Suprapubic skin (tissue), 4 donors: ENCODE measurements around the gene MYRFL. TPM values are rescaled to one million over a fixed set of nuclear protein-coding genes. Genes with fewer than 3 reads are reported as not detected.

Experiments
- DNase-seq, 2 donors: peaks; one replicate each; pipeline ENCODE4 v3.0.0-alpha.2; 2019; ENCODE audit warnings: low spot score in 2 of 2
- H3K27ac ChIP-seq: fragments of 200-600 bp; sonication (generic); one replicate; pipeline ENCODE4 v1.5.1; 2019
- H3K27me3 ChIP-seq: fragments of 200-600 bp; sonication (generic); one replicate; pipeline ENCODE4 v1.5.1; 2019
- H3K36me3 ChIP-seq: fragments of 200-600 bp; sonication (generic); one replicate; pipeline ENCODE4 v1.5.1; 2019
- H3K4me1 ChIP-seq: fragments of 200-600 bp; sonication (generic); one replicate; pipeline ENCODE4 v1.5.1; 2019
- H3K4me3 ChIP-seq: fragments of 200-600 bp; sonication (generic); one replicate; pipeline ENCODE4 v1.5.1; 2019; ENCODE audit warnings: mild to moderate bottlenecking
- H3K9me3 ChIP-seq: fragments of 200-600 bp; sonication (generic); one replicate; pipeline ENCODE4 v1.5.1; 2019
- EP300 ChIP-seq: sonication (generic); formaldehyde crosslinking; IDR thresholded peaks from one replicate; pipeline ENCODE4 v1.6.1; 2017; ENCODE audit warnings: antibody characterized with exemption
- POLR2A ChIP-seq, 2 donors: fragments of 450-650 bp; IDR thresholded peaks; one replicate each; pipeline ENCODE4 v1.6.1; 2017; ENCODE audit warnings: antibody characterized with exemption in 2 of 2, mild to moderate bottlenecking in 2 of 2, moderate library complexity in 2 of 2
- POLR2AphosphoS5 ChIP-seq, 3 donors: sonication (generic); formaldehyde crosslinking; IDR thresholded peaks; one replicate each; pipeline ENCODE4 v1.6.1; 2017; ENCODE audit warnings: antibody characterized with exemption in 3 of 3
- WGBS: methylation state at CpG from one replicate; pipeline ENCODE4 v1.1.5; 2018; 5-methylcytosine and 5-hydroxymethylcytosine counted together
- total RNA-seq, 4 donors: library from RNA; depleted of rRNA; stranded (reverse); fragments of >200 nt; gene quantifications; one replicate each; pipeline ENCODE4 v1.1.0, GENCODE V29; 2016
- TF ChIP-seq, protein P1 (sequence below), 2 donors: fragments of 200-600 bp in 1 of 2; fragments of 450-650 bp in 1 of 2; sonication (generic) in 1 of 2; IDR thresholded peaks; one replicate each; pipeline ENCODE4 v1.5.1; 2016 to 2019; ENCODE audit warnings: antibody characterized with exemption in 2 of 2, mild to moderate bottlenecking in 1 of 2, moderate library complexity in 1 of 2

MYRFL gene
- total RNA-seq, 4 donors from 2014 or later, result 1.2 to 3.2 TPM; not detected in 2

DNA sequence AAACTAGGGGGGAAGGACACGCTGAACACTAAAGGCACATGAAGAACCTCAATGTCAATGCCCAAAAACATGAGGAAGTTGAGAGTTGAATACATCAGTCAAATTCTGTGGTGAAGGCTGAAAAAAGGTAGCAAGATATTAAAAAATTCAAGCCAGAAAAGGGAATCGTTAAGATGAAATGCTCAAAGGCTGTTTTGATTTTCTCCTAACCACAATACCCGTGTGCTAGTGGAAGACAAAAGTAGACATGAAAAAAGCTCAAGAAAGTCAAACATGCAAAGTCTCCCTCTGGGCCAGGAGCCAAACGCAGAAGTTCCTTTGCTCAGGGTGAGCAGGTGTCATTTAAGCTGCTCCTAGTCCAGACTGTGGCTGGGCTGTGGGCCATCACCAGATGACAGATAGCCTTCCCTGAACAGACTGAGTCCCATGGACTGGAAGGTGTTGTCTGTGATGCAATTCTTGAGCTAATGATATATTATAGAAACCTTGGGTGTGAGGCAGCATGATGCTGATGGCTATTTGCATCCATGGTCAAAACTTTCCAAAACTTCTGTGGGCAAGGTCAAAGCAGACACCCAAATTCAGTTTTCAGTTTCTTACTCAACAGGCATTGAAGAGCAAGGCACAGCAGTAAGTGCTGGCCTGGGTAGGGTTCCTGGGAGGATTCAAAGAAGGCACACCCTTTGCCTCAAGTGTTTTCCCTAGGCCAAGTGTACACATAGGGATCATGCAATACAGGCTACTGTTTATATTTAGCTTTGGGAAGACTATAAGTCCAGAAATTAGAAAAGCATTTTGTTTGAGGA is 81.6 kb downstream of the MYRFL start:
- Histone ChIP-seq H3K27ac (no peak overlapping the region), H3K27me3 (no peaks in the 10 kb centered on the region), H3K4me3 (no peak overlapping the region), H3K36me3 (no peaks in the 10 kb centered on the region), H3K9me3 (no peaks in the 10 kb centered on the region), H3K4me1 (peaks cover 5% of the 10 kb centered on the region)
- WGBS, result 70% methylated on average over 4 of the region's 4 CpGs
- TF ChIP-seq POLR2AphosphoS5 (IDR thresholded peaks at IDR 0.05) (no peak), POLR2A (IDR thresholded peaks at IDR 0.05) (no peak), EP300 (no peak)
- TF ChIP-seq, protein P1, sequence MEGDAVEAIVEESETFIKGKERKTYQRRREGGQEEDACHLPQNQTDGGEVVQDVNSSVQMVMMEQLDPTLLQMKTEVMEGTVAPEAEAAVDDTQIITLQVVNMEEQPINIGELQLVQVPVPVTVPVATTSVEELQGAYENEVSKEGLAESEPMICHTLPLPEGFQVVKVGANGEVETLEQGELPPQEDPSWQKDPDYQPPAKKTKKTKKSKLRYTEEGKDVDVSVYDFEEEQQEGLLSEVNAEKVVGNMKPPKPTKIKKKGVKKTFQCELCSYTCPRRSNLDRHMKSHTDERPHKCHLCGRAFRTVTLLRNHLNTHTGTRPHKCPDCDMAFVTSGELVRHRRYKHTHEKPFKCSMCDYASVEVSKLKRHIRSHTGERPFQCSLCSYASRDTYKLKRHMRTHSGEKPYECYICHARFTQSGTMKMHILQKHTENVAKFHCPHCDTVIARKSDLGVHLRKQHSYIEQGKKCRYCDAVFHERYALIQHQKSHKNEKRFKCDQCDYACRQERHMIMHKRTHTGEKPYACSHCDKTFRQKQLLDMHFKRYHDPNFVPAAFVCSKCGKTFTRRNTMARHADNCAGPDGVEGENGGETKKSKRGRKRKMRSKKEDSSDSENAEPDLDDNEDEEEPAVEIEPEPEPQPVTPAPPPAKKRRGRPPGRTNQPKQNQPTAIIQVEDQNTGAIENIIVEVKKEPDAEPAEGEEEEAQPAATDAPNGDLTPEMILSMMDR (IDR thresholded peaks at IDR 0.05), result no peak
- no peak for DNase-seq

DNA sequence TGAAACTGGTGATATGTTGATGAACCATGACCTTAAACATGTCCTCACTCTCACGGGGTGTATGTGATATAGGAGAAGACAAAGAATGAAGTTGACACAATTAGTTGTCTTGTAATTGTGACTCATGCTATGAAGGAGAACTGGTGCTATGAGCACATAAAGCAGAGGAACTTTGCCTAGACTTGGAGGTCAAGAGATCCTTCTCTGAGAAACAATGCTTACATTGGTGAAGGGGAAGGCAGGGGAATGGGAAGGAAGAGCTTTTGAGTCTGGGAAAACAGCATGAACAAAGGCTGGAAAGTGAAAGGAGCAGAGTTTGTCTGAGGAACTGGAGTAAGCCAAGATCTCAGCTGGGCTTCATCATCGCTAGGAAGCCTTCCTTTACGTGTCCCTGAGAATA is 83.2 kb downstream of the MYRFL start:
- TF ChIP-seq POLR2A (IDR thresholded peaks at IDR 0.05) (no peak), POLR2AphosphoS5 (IDR thresholded peaks at IDR 0.05) (no peak), EP300 (no peak)
- TF ChIP-seq, protein P1 (IDR thresholded peaks at IDR 0.05), result no peak

DNA sequence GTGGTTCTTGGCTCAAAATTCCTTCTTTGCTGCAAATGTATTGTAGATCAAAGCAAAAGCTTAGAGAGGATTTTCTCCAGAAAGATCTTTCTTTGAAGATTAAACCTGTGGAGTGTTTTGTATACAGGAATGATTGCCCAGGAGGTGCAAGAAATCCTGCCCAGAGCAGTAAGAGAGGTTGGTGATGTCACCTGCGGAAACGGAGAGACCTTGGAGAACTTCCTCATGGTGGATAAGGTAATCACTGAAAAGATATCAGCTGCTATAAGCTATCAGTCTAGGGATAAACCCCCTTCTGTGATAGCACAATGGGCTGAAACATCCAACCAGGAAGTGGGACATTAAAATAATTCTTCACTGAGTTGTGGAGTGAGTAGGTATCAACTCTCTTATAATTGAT is 85.7 kb downstream of the MYRFL start:
- WGBS, result 64% methylated on average over 2 of the region's 2 CpGs
- H3K4me3 ChIP-seq, result no peak overlapping the region

More for the DNA sequence above, 83.2 kb downstream of the MYRFL start:
- H3K27me3 ChIP-seq, result no peaks in the 10 kb centered on the region
- no peak for DNase-seq
- peaks cover 5% of the 10 kb centered on the region for H3K4me1 ChIP-seq
- no peak overlapping the region for H3K4me3 ChIP-seq
- no peaks in the 10 kb centered on the region for H3K36me3 ChIP-seq
- H3K27ac ChIP-seq, result no peak overlapping the region
- no peaks in the 10 kb centered on the region for H3K9me3 ChIP-seq
- 81% methylated on average over 3 of the region's 3 CpGs for WGBS

DNA sequence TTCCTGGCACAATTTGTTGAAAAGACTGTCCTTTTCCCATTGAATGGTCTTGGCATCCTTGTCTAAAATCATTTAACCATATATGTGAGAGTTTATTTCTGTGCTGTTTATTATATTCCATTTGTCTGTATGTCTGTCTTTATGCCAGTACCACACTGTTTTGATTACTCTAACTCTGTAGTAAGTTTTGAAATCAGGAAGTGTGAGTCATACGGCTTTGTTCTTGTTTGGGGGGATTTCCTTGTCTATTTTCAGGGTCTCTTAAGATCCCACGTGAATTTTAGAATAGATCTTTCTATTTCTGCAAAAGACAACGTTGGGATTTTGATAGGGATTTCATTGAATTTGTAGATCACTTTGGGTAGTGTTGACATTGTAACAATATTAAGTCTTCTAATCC is 88.5 kb downstream of the MYRFL start:
- no peaks in the 10 kb centered on the region for H3K36me3 ChIP-seq
- no peaks in the 10 kb centered on the region for H3K4me1 ChIP-seq
- no peak for DNase-seq
- H3K27ac ChIP-seq, result no peak overlapping the region
- H3K9me3 ChIP-seq, result no peaks in the 10 kb centered on the region
- TF ChIP-seq POLR2A (IDR thresholded peaks at IDR 0.05) (no peak), EP300 (no peak), POLR2AphosphoS5 (IDR thresholded peaks at IDR 0.05) (no peak)
- TF ChIP-seq, protein P1 (IDR thresholded peaks at IDR 0.05), result no peak
- WGBS, result 61% methylated on average over 3 of the region's 3 CpGs
- no peak overlapping the region for H3K4me3 ChIP-seq
- no peaks in the 10 kb centered on the region for H3K27me3 ChIP-seq

More for the DNA sequence above, 85.7 kb downstream of the MYRFL start:
- Histone ChIP-seq H3K36me3 (no peaks in the 10 kb centered on the region), H3K4me1 (peaks cover 5% of the 10 kb centered on the region), H3K9me3 (no peaks in the 10 kb centered on the region), H3K27ac (no peak overlapping the region), H3K27me3 (no peaks in the 10 kb centered on the region)
- DNase-seq, result no peak
- TF ChIP-seq, protein P1 (IDR thresholded peaks at IDR 0.05), result no peak
- TF ChIP-seq EP300 (no peak), POLR2A (IDR thresholded peaks at IDR 0.05) (no peak), POLR2AphosphoS5 (IDR thresholded peaks at IDR 0.05) (no peak)

DNA sequence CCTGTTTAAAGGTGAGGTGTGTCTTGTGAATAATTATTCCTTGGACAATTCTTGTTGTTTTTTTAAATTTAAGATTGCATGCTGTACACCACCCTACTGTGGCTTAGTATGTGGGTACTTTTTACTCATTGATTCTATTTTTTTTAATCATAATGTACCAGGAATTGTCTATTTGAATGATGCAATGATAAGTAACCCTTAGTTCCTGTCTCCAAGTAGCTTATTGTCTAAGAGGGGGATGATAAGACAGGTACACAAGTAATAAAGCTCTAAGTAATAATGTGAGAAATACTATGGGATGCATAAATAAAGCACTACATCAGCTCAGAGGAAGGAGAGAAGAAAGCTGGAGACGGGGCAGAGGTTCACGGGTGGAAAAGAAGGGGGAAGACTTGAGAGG is 90.9 kb downstream of the MYRFL start:
- H3K9me3 ChIP-seq, result no peaks in the 10 kb centered on the region
- H3K27ac ChIP-seq, result no peak overlapping the region
- no peak for DNase-seq
- 91% methylated on average over 2 of the region's 2 CpGs for WGBS
- no peaks in the 10 kb centered on the region for H3K27me3 ChIP-seq
- H3K36me3 ChIP-seq, result no peaks in the 10 kb centered on the region
- no peaks in the 10 kb centered on the region for H3K4me1 ChIP-seq
- TF ChIP-seq POLR2A (IDR thresholded peaks at IDR 0.05), result no peak
- TF ChIP-seq POLR2AphosphoS5 (IDR thresholded peaks at IDR 0.05), result no peak
- TF ChIP-seq EP300, result no peak
- TF ChIP-seq, protein P1 (IDR thresholded peaks at IDR 0.05), result no peak
- no peak overlapping the region for H3K4me3 ChIP-seq
